ENCODE measurements around the gene NEU2. TPM values are rescaled to one million over a fixed set of nuclear protein-coding genes. Genes with fewer than 3 reads are reported as not detected.

NEU2 gene
- total RNA-seq, 1 donor from 2014 or later = not detected

DNA sequence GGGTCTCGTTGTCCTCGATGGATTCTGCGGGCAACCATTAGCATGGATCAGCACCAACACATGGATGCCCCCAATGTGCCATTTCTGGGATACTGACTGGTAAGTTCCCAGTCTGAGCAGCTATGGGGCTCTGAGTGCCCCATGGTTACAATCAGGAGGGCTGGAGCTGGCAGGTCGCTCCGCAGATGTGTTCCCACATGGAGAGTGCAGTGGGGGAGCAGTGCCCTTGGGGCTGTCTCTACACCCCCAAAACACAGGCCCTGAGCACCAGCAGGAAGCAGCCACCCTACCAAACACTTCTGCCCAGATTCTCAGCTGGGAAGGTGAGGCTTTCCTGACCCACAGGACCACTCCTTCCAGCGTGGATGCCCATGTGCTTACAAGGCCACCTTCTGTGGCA lies 27.4 kb upstream of the NEU2 start:
- H3K9me3 Mint-ChIP-seq (ENCODE audit: unreplicated experiment) = peaks cover 2% of the 10 kb centered on the region
- no peak overlapping the region for H3K4me3 Mint-ChIP-seq (ENCODE audit: unreplicated experiment)
- H3K27me3 Mint-ChIP-seq (ENCODE audit: unreplicated experiment) = peaks cover 6% of the 10 kb centered on the region

DNA sequence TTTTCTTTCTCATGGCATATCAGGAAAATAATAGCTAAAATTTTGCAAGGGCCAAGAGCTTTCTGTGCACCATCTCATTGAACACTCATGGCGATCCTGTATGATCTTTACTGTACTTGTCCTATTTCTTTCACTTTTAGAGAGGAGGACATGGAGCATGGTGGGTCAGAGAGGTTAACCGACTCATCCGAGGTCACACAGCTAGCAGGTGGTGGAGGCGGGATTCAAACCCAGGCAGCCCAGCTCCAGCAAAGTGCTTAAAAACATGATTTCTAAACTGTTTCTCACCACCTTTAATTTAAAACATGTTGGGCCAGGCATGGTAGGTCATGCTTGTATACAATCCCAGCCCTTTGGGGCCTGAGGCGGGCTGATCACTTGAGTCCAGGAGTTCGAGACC lies 25.8 kb upstream of the NEU2 start:
- Mint-ChIP-seq H3K27ac (ENCODE audit: unreplicated experiment) (no peak overlapping the region), H3K27me3 (ENCODE audit: unreplicated experiment) (peaks cover 6% of the 10 kb centered on the region), H3K36me3 (ENCODE audit: unreplicated experiment) (peaks cover 4% of the 10 kb centered on the region), H3K9me3 (ENCODE audit: unreplicated experiment) (peaks cover 5% of the 10 kb centered on the region), H3K4me3 (ENCODE audit: unreplicated experiment) (no peak overlapping the region), H3K4me1 (ENCODE audit: low read depth, unreplicated experiment) (peaks cover 4% of the 10 kb centered on the region)
- DNase-seq = no peak
- TF ChIP-seq, protein P1, sequence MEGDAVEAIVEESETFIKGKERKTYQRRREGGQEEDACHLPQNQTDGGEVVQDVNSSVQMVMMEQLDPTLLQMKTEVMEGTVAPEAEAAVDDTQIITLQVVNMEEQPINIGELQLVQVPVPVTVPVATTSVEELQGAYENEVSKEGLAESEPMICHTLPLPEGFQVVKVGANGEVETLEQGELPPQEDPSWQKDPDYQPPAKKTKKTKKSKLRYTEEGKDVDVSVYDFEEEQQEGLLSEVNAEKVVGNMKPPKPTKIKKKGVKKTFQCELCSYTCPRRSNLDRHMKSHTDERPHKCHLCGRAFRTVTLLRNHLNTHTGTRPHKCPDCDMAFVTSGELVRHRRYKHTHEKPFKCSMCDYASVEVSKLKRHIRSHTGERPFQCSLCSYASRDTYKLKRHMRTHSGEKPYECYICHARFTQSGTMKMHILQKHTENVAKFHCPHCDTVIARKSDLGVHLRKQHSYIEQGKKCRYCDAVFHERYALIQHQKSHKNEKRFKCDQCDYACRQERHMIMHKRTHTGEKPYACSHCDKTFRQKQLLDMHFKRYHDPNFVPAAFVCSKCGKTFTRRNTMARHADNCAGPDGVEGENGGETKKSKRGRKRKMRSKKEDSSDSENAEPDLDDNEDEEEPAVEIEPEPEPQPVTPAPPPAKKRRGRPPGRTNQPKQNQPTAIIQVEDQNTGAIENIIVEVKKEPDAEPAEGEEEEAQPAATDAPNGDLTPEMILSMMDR (IDR thresholded peaks at IDR 0.05; ENCODE audit: partially characterized antibody, unreplicated experiment) = no peak

More for the DNA sequence above, 27.4 kb upstream of the NEU2 start:
- Mint-ChIP-seq H3K27ac (ENCODE audit: unreplicated experiment) (no peak overlapping the region), H3K4me1 (ENCODE audit: low read depth, unreplicated experiment) (peaks cover 4% of the 10 kb centered on the region), H3K36me3 (ENCODE audit: unreplicated experiment) (peaks cover 4% of the 10 kb centered on the region)
- TF ChIP-seq, protein P1 (IDR thresholded peaks at IDR 0.05; ENCODE audit: partially characterized antibody, unreplicated experiment) = no peak
- DNase-seq = no peak

DNA sequence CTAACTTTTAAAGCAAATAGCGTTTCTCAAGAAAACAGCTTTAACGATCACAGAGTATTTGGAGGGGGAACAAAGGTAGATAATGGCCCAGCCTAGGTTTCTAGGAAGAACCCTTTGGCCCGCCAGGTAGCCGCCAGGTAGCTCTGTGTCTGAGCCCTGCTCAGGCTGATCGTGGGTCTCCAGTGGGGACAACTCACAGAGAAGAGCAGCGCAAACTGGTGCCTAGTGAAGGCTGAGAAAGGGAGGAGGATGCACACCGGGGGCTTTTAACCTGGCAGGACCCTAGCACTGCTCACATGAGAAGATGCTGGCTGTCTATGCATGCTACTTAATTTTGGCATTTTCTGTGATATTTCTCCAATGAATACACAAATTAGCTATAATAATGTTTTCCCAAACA lies 25.2 kb upstream of the NEU2 start:
- Mint-ChIP-seq H3K27me3 (ENCODE audit: unreplicated experiment) (peaks cover 6% of the 10 kb centered on the region), H3K9me3 (ENCODE audit: unreplicated experiment) (peaks cover 5% of the 10 kb centered on the region), H3K27ac (ENCODE audit: unreplicated experiment) (no peak overlapping the region), H3K4me1 (ENCODE audit: low read depth, unreplicated experiment) (peaks cover 4% of the 10 kb centered on the region), H3K4me3 (ENCODE audit: unreplicated experiment) (no peak overlapping the region), H3K36me3 (ENCODE audit: unreplicated experiment) (peaks cover 4% of the 10 kb centered on the region)
- no peak for DNase-seq
- TF ChIP-seq, protein P1 (IDR thresholded peaks at IDR 0.05; ENCODE audit: partially characterized antibody, unreplicated experiment) = no peak

DNA sequence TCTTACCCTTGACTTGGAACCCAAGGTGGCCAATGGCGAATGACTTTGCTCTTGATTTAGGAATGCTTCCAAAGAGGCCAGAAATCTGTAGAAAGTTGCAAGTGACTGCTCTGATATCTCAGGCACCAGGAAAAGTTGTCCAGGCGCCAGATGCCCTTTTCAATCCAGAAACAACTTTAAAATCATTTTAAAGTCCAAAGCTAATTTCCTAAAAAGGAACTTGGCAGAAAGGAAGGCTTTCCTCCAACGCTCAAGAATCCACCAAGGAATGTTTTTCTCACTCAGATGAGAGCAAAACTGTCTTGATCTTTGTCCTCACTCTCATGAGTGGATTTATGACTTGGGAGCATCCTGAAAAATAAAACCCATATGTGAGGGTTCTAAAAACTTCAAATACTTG lies 24.7 kb upstream of the NEU2 start:
- Mint-ChIP-seq H3K4me1 (ENCODE audit: low read depth, unreplicated experiment) (peaks cover 4% of the 10 kb centered on the region), H3K27me3 (ENCODE audit: unreplicated experiment) (peaks cover 6% of the 10 kb centered on the region), H3K36me3 (ENCODE audit: unreplicated experiment) (peaks cover 4% of the 10 kb centered on the region), H3K27ac (ENCODE audit: unreplicated experiment) (no peak overlapping the region), H3K4me3 (ENCODE audit: unreplicated experiment) (no peak overlapping the region), H3K9me3 (ENCODE audit: unreplicated experiment) (peaks cover 5% of the 10 kb centered on the region)
- no peak for DNase-seq
- TF ChIP-seq, protein P1 (IDR thresholded peaks at IDR 0.05; ENCODE audit: partially characterized antibody, unreplicated experiment) = no peak

DNA sequence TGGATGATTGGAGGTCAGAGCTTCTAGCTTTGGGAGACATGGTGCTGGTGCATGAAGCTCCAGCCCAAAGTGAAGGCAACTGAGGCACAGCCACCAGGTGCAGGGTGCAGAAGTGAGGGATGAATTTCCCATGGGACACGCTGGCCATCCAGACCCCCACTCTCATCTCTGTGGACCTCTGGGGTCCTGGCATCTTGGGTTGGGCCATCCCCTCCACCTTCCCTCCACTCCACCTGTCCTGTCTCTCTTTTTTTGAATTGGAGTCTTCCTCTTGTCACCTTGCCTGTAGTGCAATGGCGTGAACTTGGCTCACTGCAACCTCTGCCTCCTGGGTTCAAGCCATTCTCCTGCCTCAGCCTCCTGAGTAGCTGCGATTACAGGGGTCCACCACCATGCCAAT lies 22.8 kb upstream of the NEU2 start:
- Mint-ChIP-seq H3K27ac (ENCODE audit: unreplicated experiment) (no peak overlapping the region), H3K9me3 (ENCODE audit: unreplicated experiment) (peaks cover 5% of the 10 kb centered on the region), H3K4me3 (ENCODE audit: unreplicated experiment) (no peak overlapping the region), H3K36me3 (ENCODE audit: unreplicated experiment) (no peaks in the 10 kb centered on the region), H3K27me3 (ENCODE audit: unreplicated experiment) (peaks cover 3% of the 10 kb centered on the region), H3K4me1 (ENCODE audit: low read depth, unreplicated experiment) (no peaks in the 10 kb centered on the region)
- TF ChIP-seq, protein P1 (IDR thresholded peaks at IDR 0.05; ENCODE audit: partially characterized antibody, unreplicated experiment) = no peak
- DNase-seq = no peak
